ENCODE measurements around the gene NHERF2.

The NHERF2 gene

DNA sequence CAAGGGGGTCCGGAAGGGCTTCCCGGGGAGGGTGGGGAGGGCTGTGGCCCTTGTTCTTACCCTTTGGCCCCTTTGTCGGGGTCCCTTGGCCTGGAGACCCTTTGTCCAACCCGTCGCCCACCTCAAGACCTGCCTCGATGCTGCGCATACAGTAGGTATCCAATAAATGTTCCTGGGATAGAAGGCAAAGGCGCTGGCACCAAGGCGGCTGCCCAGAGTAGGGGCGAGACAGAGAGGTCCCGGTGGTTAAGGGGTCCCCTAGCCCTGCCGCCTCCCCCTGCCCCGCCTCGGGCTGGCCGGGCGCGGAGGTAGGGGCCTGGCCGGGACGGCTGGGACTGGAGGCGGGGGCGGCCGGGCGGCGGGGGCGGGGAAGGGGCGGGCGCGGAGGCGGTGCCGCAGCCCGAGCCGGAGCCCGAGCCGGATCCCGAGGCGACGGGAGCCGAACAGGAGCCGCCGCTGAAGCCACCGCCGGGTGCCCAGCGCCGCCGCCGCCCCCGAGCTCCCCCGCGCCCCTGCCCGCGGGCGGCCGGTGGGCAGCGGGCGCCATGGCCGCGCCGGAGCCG, at the start of gene NHERF2:
NHERF2 (plus strand) TSS at position 442 of the 563 bp plus-strand sequence; CDS start at position 546, 104 bp downstream.
- DNase-seq (ENCODE audit: insufficient read length, low spot score): peak; percentile 82
- FAIRE-seq: no peak
- TF ChIP-seq, protein P1, sequence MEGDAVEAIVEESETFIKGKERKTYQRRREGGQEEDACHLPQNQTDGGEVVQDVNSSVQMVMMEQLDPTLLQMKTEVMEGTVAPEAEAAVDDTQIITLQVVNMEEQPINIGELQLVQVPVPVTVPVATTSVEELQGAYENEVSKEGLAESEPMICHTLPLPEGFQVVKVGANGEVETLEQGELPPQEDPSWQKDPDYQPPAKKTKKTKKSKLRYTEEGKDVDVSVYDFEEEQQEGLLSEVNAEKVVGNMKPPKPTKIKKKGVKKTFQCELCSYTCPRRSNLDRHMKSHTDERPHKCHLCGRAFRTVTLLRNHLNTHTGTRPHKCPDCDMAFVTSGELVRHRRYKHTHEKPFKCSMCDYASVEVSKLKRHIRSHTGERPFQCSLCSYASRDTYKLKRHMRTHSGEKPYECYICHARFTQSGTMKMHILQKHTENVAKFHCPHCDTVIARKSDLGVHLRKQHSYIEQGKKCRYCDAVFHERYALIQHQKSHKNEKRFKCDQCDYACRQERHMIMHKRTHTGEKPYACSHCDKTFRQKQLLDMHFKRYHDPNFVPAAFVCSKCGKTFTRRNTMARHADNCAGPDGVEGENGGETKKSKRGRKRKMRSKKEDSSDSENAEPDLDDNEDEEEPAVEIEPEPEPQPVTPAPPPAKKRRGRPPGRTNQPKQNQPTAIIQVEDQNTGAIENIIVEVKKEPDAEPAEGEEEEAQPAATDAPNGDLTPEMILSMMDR (IDR thresholded peaks at IDR 0.05; ENCODE audit: insufficient read depth, missing control alignments): no peak

DNA sequence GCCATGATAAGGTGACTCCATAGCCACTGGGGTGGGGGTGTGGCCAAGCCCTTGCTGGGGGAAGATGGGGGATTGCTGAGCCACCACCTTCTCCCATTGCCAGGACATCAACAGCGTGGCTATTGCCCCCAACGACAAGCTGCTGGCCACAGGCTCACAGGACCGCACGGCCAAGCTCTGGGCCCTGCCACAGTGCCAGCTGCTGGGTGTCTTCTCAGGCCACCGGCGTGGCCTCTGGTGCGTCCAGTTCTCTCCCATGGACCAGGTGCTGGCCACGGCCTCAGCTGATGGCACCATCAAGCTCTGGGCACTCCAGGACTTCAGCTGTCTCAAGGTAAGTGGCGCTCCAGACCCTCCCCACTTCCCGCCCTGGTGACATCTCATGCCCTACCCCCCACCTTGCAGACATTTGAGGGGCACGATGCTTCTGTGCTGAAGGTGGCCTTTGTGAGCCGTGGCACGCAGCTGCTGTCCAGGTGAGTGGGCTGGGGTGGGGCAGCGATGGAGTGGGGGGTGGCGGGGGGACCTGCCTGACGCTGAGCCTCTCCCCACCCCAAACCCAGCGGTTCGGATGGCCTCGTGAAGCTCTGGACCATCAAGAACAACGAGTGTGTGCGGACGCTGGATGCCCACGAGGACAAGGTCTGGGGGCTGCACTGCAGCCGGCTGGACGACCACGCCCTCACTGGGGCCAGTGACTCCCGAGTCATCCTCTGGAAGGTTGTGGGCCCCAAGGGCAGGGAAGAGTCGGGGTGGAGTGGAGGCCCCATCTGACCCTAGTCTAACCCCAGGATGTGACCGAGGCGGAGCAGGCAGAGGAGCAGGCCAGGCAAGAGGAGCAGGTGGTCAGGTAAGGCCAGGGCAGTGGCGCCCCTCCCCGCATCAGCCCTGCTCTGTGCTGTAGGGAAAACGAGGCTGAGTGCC, 49.5 kb upstream of the NHERF2 start:
- DNase-seq (ENCODE audit: insufficient read length, low spot score) (no peak), FAIRE-seq (no peak)
- TF ChIP-seq, protein P1 (IDR thresholded peaks at IDR 0.05; ENCODE audit: insufficient read depth, missing control alignments): no peak

DNA sequence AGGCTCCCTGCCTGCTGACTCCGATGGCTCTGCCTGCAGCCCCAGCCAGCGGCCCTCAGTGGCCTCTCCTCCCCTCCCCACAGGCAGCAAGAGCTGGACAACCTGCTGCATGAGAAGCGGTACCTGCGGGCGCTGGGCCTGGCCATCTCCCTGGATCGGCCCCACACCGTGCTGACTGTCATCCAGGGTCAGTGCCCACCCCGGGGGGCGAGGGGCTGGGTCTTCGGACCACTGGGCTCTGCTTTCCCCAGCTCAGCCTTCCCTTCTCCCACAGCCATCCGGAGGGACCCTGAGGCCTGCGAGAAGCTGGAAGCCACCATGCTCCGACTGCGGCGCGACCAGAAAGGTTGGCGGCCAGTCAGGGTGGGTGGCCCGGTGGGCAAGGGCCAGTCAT, 48.8 kb upstream of the NHERF2 start:
- TF ChIP-seq, protein P1 (IDR thresholded peaks at IDR 0.05; ENCODE audit: insufficient read depth, missing control alignments): no peak
- FAIRE-seq (no peak), DNase-seq (ENCODE audit: insufficient read length, low spot score) (no peak)

DNA sequence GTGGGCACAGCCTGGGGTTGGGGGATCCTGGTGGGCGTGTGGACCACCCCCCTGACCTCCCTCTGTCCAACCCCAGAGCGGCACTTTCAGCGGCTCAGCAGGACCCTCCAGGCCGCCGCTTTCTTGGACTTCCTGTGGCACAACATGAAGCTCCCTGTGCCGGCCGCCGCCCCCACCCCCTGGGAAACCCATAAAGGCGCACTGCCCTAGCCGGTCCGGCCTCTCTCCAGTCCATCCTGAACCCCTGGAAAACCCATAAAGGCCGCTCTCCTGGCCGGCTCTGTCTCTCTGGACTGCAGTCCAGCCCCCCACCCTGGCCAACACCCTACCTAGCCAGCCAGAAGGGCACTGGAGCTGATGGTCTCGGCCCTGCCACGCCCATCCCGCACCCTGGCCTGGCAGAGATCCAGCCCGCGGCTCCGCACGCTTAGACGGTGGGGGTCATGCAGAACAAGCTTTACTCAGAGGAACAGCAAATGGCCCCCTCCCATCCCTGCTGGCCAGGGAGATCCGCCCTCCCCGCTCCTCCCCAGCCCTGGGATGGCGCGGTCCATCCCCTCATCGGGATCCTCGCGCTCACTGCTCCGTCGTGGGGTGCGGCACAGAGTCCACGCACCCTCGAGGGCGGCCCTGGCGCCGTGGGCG, 48.1 kb upstream of the NHERF2 start:
- FAIRE-seq (no peak), DNase-seq (ENCODE audit: insufficient read length, low spot score) (no peak)
- TF ChIP-seq, protein P1 (IDR thresholded peaks at IDR 0.05; ENCODE audit: insufficient read depth, missing control alignments): no peak

DNA sequence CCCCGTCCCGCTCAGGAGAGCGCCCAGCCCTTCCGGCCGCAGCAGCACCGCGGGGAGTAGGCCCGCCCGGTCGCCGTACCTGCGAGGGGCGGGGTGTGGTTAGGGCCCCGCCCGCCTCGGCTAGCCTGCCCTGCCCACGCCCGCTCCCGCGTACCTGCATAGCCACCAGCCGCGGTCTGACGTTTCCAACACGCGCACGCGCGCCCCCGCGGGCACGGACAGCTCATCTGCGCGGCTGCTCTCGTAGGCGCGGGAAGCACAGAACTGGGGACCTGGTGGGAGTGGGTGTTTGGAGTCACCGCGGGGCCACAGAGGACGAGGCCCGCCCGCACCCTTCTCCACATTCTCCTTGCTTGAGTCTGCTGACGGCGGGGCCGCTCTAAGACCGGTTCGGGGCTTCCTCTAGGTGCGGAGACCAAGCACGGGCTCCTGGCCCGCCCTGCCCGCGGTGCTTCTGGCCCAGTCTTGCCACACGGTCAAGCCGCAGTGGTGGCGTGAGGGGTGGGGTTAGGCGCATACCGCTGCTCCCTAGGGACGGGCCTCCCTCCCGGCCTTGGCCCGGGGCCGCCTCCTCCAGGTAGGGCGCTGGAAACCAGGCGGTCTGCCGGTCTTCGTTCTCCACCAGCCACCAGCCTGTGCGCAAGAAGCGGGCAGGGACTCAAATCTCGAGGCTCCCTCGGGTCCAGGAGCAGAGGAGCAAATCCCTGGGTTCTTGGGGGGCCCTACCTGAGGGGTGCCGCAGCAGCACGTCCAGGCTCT, 47.3 kb upstream of the NHERF2 start:
- no peak for DNase-seq (ENCODE audit: insufficient read length, low spot score)
- no peak for FAIRE-seq
- TF ChIP-seq, protein P1 (IDR thresholded peaks at IDR 0.05; ENCODE audit: insufficient read depth, missing control alignments): no peak

DNA sequence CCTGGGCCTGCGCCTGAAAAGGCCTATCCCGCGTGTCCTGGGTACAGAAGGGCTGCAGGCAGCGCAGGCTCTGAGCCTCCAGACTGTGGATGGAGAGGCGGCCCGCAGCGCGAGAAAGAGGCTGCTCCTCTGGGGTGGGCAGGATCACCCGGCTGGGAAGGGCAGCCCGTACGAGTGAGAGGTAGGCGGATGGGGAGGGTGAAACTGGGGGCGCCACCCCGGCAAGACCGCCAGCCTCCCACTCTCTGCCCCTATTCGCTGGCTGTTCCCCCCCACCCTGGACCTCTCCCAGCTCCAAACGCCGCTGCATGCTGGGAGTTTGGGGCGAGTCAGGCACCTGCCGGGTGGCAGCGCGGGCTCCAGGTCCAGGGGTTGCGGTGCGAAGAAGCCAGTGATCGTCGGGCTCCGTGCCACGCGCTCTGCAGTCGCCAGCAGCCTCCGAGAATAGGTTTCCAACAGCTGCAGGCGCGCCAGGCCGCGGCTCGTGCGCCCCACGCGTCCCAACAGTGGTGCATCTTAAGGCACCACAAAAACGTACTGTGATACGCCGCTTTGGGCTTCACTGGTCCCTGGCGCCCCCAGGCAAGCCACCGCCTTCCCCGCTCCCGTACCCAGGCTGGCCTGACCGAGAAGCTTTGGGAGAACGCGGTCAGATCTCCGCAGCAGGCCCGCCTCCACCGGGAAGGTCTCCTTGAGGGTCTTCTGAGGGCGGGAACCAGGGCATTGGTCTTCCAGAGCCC, 46.5 kb upstream of the NHERF2 start:
- TF ChIP-seq, protein P1 (IDR thresholded peaks at IDR 0.05; ENCODE audit: insufficient read depth, missing control alignments): no peak
- DNase-seq (ENCODE audit: insufficient read length, low spot score) (no peak), FAIRE-seq (no peak)

Data from D721Med (cell line).